HepG2 (cell line): ENCODE results near the gene MAGEB17. TPM values are rescaled to one million over a fixed set of nuclear protein-coding genes. Genes with fewer than 3 reads are reported as not detected.
A peak's percentile ranks its signal among the peaks of the same experiment; 100 is the strongest.

Source experiments
- ATAC-seq: fragments of 200-7000 bp; cut with Tn5 transposase; 3 replicates; pipeline ENCODE4 v1.9.1; 2020; ENCODE audit warnings: mild to moderate bottlenecking, moderate library complexity
- BruUV-seq: library from RNA; stranded (reverse); fragments of 400-500 nt; replicated peaks from 2 replicates; lab custom pipeline; 2021; lab: Mats Ljungman, UMichigan
- CTCF ChIA-PET: fragments of 300-600 bp; formaldehyde crosslinking; extraction: SDS; loops from one replicate; lab custom pipeline; 2021; ENCODE audit warnings: low total read pairs, inconsistent platforms, low intra/inter-chr PET ratio; lab: Yijun Ruan, JAX
- POLR2A ChIA-PET: fragments of 350-600 bp; sonication (Branson Sonifier 250); formaldehyde crosslinking; loops from one replicate; lab custom pipeline; 2020; ENCODE audit warnings: antibody characterized with exemption, inconsistent platforms; lab: Yijun Ruan, JAX
- DNase-seq: peaks from one replicate; pipeline ENCODE4 v3.0.0-alpha.2; 2015; ENCODE audit warnings: low spot score
- FAIRE-seq: peaks from 3 replicates; lab custom pipeline; 2011; peaks lifted over from hg19 to GRCh38; lab: Jason Lieb, UNC
- H2AFZ ChIP-seq: one replicate; pipeline ENCODE4 v1.6.1; 2011; ENCODE audit warnings: low read length, inconsistent platforms
- H3K27ac ChIP-seq: fragments of 300-600 bp; 3 replicates; pipeline ENCODE4 v1.8.0; 2011; ENCODE audit warnings: mixed run types, mild to moderate bottlenecking, mixed read lengths, low read length, inconsistent platforms; ENCODE audit not compliant: insufficient read depth; ENCODE audit errors: extremely low read length
- H3K27me3 ChIP-seq, 2 experiments: fragments of 200-600 bp in 1 of 2; 2 replicates in 1 of 2; 3 replicates in 1 of 2; pipeline versions ENCODE4 v1.6.0 to v1.8.0; 2011; ENCODE audit warnings: low read length in 2 of 2, mild to moderate bottlenecking in 2 of 2, moderate library complexity in 2 of 2, inconsistent platforms in 1 of 2; ENCODE audit not compliant: insufficient read depth in 2 of 2, control insufficient read depth in 1 of 2
- H3K36me3 ChIP-seq, 2 experiments: fragments of 200-600 bp in 1 of 2; replicated peaks in 1 of 2; 2 replicates in 1 of 2; 3 replicates in 1 of 2; pipeline versions ENCODE4 v1.5.1 to v1.8.0; 2011; ENCODE audit warnings: low read length in 2 of 2, inconsistent platforms in 1 of 2; ENCODE audit not compliant: insufficient read depth in 2 of 2, control insufficient read depth in 1 of 2
- H3K4me1 ChIP-seq: 2 replicates; pipeline ENCODE4 v1.5.1; 2012; ENCODE audit warnings: low read length, inconsistent platforms; ENCODE audit not compliant: insufficient read depth
- H3K4me2 ChIP-seq: 2 replicates; pipeline ENCODE4 v1.6.0; 2011; ENCODE audit warnings: low read depth, low read length, inconsistent platforms
- H3K4me3 ChIP-seq, 3 experiments: fragments of 200-600 bp in 1 of 3; sonication (generic), shearing (Covaris generic) in 1 of 3; replicated peaks in 1 of 3; 2 replicates each; pipeline ENCODE4 v1.5.1; 2011 to 2016; ENCODE audit warnings: low read length in 3 of 3, inconsistent platforms in 2 of 3, low read depth in 2 of 3, mild to moderate bottlenecking in 2 of 3, control low read depth in 1 of 3, mixed read lengths in 1 of 3; ENCODE audit not compliant: insufficient read depth in 1 of 3
- H3K79me2 ChIP-seq: one replicate; pipeline ENCODE4 v1.6.1; 2011; ENCODE audit warnings: low read length, inconsistent platforms; ENCODE audit not compliant: insufficient read depth
- H3K9ac ChIP-seq: 2 replicates; pipeline ENCODE4 v1.6.0; 2011; ENCODE audit warnings: mild to moderate bottlenecking, low read depth, low read length, inconsistent platforms; ENCODE audit not compliant: insufficient read depth
- H3K9me3 ChIP-seq: 2 replicates; pipeline ENCODE4 v1.5.1; 2012; ENCODE audit warnings: mild to moderate bottlenecking, low read length
- H4K20me1 ChIP-seq: 2 replicates; pipeline ENCODE4 v1.6.0; 2011; ENCODE audit warnings: inconsistent platforms, mild to moderate bottlenecking, low read length, moderate library complexity; ENCODE audit not compliant: insufficient read depth
- HMG20B ChIP-seq: conservative IDR thresholded peaks from 2 replicates; pipeline ENCODE4 v1.6.1; 2016; ENCODE audit warnings: missing genetic modification reagents, missing compliant biosample characterization
- NFE2L2 ChIP-seq: fragments of 150-350 bp; IDR thresholded peaks from 2 replicates; pipeline ENCODE4 v1.6.1; 2014; ENCODE audit warnings: low read length
- POLR2G ChIP-seq: fragments of 200-400 bp; formaldehyde crosslinking; IDR thresholded peaks from 2 replicates; pipeline ENCODE4 v1.6.1; 2018; ENCODE audit warnings: mild to moderate bottlenecking, low read depth, low read length, moderate library complexity
- RBM39 ChIP-seq: fragments of 200-400 bp; formaldehyde crosslinking; IDR thresholded peaks from one replicate; pipeline ENCODE4 v1.6.1; 2018; ENCODE audit warnings: antibody characterized with exemption, mild to moderate bottlenecking, low read depth, low read length; ENCODE audit not compliant: poor library complexity, severe bottlenecking
- U2AF2 ChIP-seq: fragments of 200-400 bp; formaldehyde crosslinking; IDR thresholded peaks from 2 replicates; pipeline ENCODE4 v1.6.1; 2017; ENCODE audit warnings: low read depth, mild to moderate bottlenecking, low read length
- ZNF235 ChIP-seq: sonication (generic); formaldehyde crosslinking; IDR thresholded peaks from 2 replicates; pipeline ENCODE4 v1.8.1; 2023; ENCODE audit warnings: mild to moderate bottlenecking, missing genetic modification reagents, borderline replicate concordance
- ZNF3 ChIP-seq: IDR thresholded peaks from 2 replicates; pipeline ENCODE4 v1.7.0; 2017; ENCODE audit warnings: inconsistent platforms
- ZNF501 ChIP-seq: sonication (generic); formaldehyde crosslinking; IDR thresholded peaks from 2 replicates; pipeline ENCODE4 v1.5.1; 2020; ENCODE audit warnings: mild to moderate bottlenecking, moderate library complexity, missing genetic modification reagents
- WGBS: methylation state at CpG from one replicate; pipeline ENCODE4 v1.1.6; 2017; ENCODE audit warnings: low lambda C conversion rate; 5-methylcytosine and 5-hydroxymethylcytosine counted together
- in situ Hi-C: cut with HindIII; loops from 2 replicates; pipeline ENCODE4 v1.10.0; 2017; ENCODE audit warnings: low pct_unique_long_range_greater_than_20kb; ENCODE audit not compliant: extremely low pct_ligation_motif_present
- intact Hi-C: fragments of 100-400 bp; cut with micrococcal nuclease; formaldehyde crosslinking; loops from one replicate; pipeline ENCODE4 v1.10.0; 2022; ENCODE audit not compliant: unreplicated experiment
- polyA plus RNA-seq, 8 experiments: library from polyadenylated mRNA; depleted of rRNA in 3 of 8; stranded (reverse) in 7 of 8; unstranded in 1 of 8; fragments of >200 nt; fragmentation: Illumina TruSeq in 4 of 8; extraction: Trizol in 4 of 8; gene quantifications; 2 replicates each; pipeline versions ENCODE4 v1.2.1 to v1.2.3, GENCODE V29; 2011 to 2016; ENCODE audit warnings: low read depth in 4 of 8, missing spikeins in 1 of 8, mixed read lengths in 1 of 8; ENCODE audit not compliant: insufficient read depth in 1 of 8
- total RNA-seq, 5 experiments: library from RNA; depleted of rRNA; stranded (reverse); fragments of >200 nt; fragmentation: Illumina TruSeq; extraction: Trizol; gene quantifications; 2 replicates each; pipeline ENCODE4 v1.2.3, GENCODE V29; 2016; ENCODE audit warnings: low read depth in 1 of 5

Gene MAGEB17
- total and polyA plus RNA-seq, 2 of the 13 experiments (the other 11 are each of a cell fraction or from before 2014, with no cell fraction given) = not detected

DNA sequence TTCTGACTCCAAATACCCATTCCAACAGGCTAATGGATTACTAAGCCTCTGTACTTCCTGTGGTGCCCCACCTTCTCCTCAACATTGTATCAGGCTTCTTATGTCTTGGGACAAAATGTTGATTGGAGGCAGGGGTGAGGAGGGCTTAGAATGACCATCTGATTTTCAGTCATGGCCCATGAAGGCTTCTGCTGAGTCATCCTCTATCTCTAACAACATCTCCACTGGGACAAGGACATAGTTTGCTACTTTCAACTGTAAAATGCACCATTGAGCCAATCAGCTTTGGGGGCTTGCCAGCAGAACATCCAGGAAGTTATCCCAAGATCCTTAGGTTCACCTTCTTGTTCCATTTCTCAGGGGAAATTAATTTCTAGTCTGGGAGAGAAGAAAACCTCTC is 29.5 kb downstream of the MAGEB17 start:
- no TSS peak for BruUV-seq
- CTCF ChIA-PET = no interaction called here
- H3K9ac ChIP-seq = no peak overlapping the region
- no peak for TF ChIP-seq ZNF235
- TF ChIP-seq NFE2L2 = 0 out of 2 replicates have a peak, but pooled peaks have one; percentile 45
- TF ChIP-seq POLR2G = no peak
- TF ChIP-seq ZNF3 (CRISPR knock-in tag) = no peak
- POLR2A ChIA-PET = no interaction called here
- no peak overlapping the region for H3K4me2 ChIP-seq
- intact Hi-C loops = no loop called here
- no peaks in the 10 kb centered on the region for H4K20me1 ChIP-seq
- in situ Hi-C loops = no loop called here
- no peaks in the 10 kb centered on the region for H3K79me2 ChIP-seq
- no peak overlapping the region for H3K27ac ChIP-seq
- FAIRE-seq (no peak), DNase-seq (no peak), ATAC-seq (no peak)
- no peak overlapping the region for H2AFZ ChIP-seq
- H3K27me3 ChIP-seq = no peaks in the 10 kb centered on the region
- no peak overlapping the region for H3K4me3 ChIP-seq
- no peaks in the 10 kb centered on the region for H3K9me3 ChIP-seq
- H3K4me1 ChIP-seq = no peaks in the 10 kb centered on the region
- no peaks in the 10 kb centered on the region for H3K36me3 ChIP-seq

GRCh38 chrX:16199343-16199742 is 32.1 kb downstream of the MAGEB17 start:
- DNase-seq (no peak), ATAC-seq (no peak), FAIRE-seq (no peak)
- in situ Hi-C loops (no loop called here), intact Hi-C loops (no loop called here)
- no peak overlapping the region for H3K27ac ChIP-seq
- WGBS = 0% methylated on average over 1 of the region's 1 CpG
- H3K9ac ChIP-seq = no peak overlapping the region
- no peak overlapping the region for H3K4me3 ChIP-seq
- CTCF ChIA-PET = no interaction called here
- no TSS peak for BruUV-seq
- no peaks in the 10 kb centered on the region for H3K27me3 ChIP-seq
- POLR2A ChIA-PET = no interaction called here
- H3K4me2 ChIP-seq = no peak overlapping the region
- no peaks in the 10 kb centered on the region for H4K20me1 ChIP-seq
- TF ChIP-seq ZNF501 (CRISPR knock-in tag) (no peak), RBM39 (no peak), HMG20B (CRISPR knock-in tag) (no peak), U2AF2 (no peak)
- H3K4me1 ChIP-seq = no peaks in the 10 kb centered on the region
- H3K9me3 ChIP-seq = no peaks in the 10 kb centered on the region
- no peak overlapping the region for H2AFZ ChIP-seq
- H3K79me2 ChIP-seq = no peaks in the 10 kb centered on the region
- H3K36me3 ChIP-seq = no peaks in the 10 kb centered on the region
